HEK293 (cell line): ENCODE measurements around the gene HOXC11.

Experiments
- EGR2 ChIP-seq: fragments of 450-650 bp; formaldehyde crosslinking; IDR thresholded peaks from 2 replicates; pipeline ENCODE4 v1.5.1; 2016; ENCODE audit warnings: low read depth, missing biosample characterization, missing genetic modification characterization
- FEZF1 ChIP-seq: fragments of 450-650 bp; formaldehyde crosslinking; IDR thresholded peaks from 2 replicates; pipeline ENCODE4 v1.5.1; 2016; ENCODE audit warnings: missing biosample characterization, missing genetic modification characterization
- GLI2 ChIP-seq: fragments of 450-650 bp; formaldehyde crosslinking; IDR thresholded peaks from 2 replicates; pipeline ENCODE4; 2017; ENCODE audit warnings: missing biosample characterization, missing genetic modification characterization, low read depth, borderline replicate concordance
- GLIS2 ChIP-seq: fragments of 450-650 bp; formaldehyde crosslinking; IDR thresholded peaks from 2 replicates; pipeline ENCODE4 v1.5.1; 2016; ENCODE audit warnings: missing biosample characterization, missing genetic modification characterization
- PRDM1 ChIP-seq: fragments of 450-650 bp; formaldehyde crosslinking; IDR thresholded peaks from 2 replicates; pipeline ENCODE4; 2016; ENCODE audit warnings: missing biosample characterization, missing genetic modification characterization
- ZBTB48 ChIP-seq: fragments of 450-650 bp; formaldehyde crosslinking; IDR thresholded peaks from 2 replicates; pipeline ENCODE4 v1.5.1; 2016; ENCODE audit warnings: missing biosample characterization, missing genetic modification characterization
- ZEB2 ChIP-seq: fragments of 450-650 bp; formaldehyde crosslinking; IDR thresholded peaks from 2 replicates; pipeline ENCODE4 v1.5.1; 2016; ENCODE audit warnings: missing biosample characterization, missing genetic modification characterization
- ZFHX2 ChIP-seq: fragments of 450-650 bp; formaldehyde crosslinking; conservative IDR thresholded peaks from 2 replicates; pipeline ENCODE4 v1.5.1; 2016; ENCODE audit warnings: missing biosample characterization, missing genetic modification characterization
- ZNF211 ChIP-seq: fragments of 450-650 bp; formaldehyde crosslinking; IDR thresholded peaks from 2 replicates; pipeline ENCODE4 v1.5.1; 2016; ENCODE audit warnings: low read depth, missing biosample characterization, missing genetic modification characterization
- ZNF248 ChIP-seq: fragments of 450-650 bp; formaldehyde crosslinking; IDR thresholded peaks from 2 replicates; pipeline ENCODE4 v1.5.1; 2017; ENCODE audit warnings: missing biosample characterization, missing genetic modification characterization
- ZNF292 ChIP-seq: fragments of 450-650 bp; formaldehyde crosslinking; IDR thresholded peaks from 2 replicates; pipeline ENCODE4 v1.5.1; 2016; ENCODE audit warnings: low read depth, missing biosample characterization, missing genetic modification characterization, borderline replicate concordance
- ZNF324 ChIP-seq: fragments of 450-650 bp; formaldehyde crosslinking; IDR thresholded peaks from 2 replicates; pipeline ENCODE4 v1.5.1; 2016; ENCODE audit warnings: missing biosample characterization, missing genetic modification characterization
- ZNF350 ChIP-seq: fragments of 450-650 bp; formaldehyde crosslinking; IDR thresholded peaks from 2 replicates; pipeline ENCODE4 v1.5.0; 2017; ENCODE audit warnings: missing biosample characterization, mild to moderate bottlenecking, missing genetic modification characterization
- ZNF394 ChIP-seq: fragments of 450-650 bp; formaldehyde crosslinking; IDR thresholded peaks from 2 replicates; pipeline ENCODE4 v1.5.1; 2016; ENCODE audit warnings: missing biosample characterization, missing genetic modification characterization, mild to moderate bottlenecking, moderate library complexity, borderline replicate concordance
- ZNF473 ChIP-seq: fragments of 450-650 bp; formaldehyde crosslinking; IDR thresholded peaks from 2 replicates; pipeline ENCODE4 v1.5.1; 2017; ENCODE audit warnings: missing biosample characterization, missing genetic modification characterization
- ZNF530 ChIP-seq: fragments of 450-650 bp; formaldehyde crosslinking; IDR thresholded peaks from 2 replicates; pipeline ENCODE4 v1.5.1; 2016; ENCODE audit warnings: low read depth, missing biosample characterization, missing genetic modification characterization
- ZNF654 ChIP-seq: fragments of 450-650 bp; formaldehyde crosslinking; IDR thresholded peaks from 2 replicates; pipeline ENCODE4 v1.5.1; 2016; ENCODE audit warnings: low read depth, missing biosample characterization, missing genetic modification characterization
- ZNF707 ChIP-seq: fragments of 450-650 bp; formaldehyde crosslinking; IDR thresholded peaks from 2 replicates; pipeline ENCODE4 v1.5.1; 2016; ENCODE audit warnings: missing biosample characterization, missing genetic modification characterization
- ZSCAN30 ChIP-seq: fragments of 450-650 bp; IDR thresholded peaks from 2 replicates; pipeline ENCODE4 v1.5.1; 2018; ENCODE audit warnings: missing biosample characterization, mild to moderate bottlenecking, missing genetic modification characterization, moderate library complexity
- TF ChIP-seq, protein P1 (sequence below): fragments of 450-650 bp; formaldehyde crosslinking; IDR thresholded peaks from 2 replicates; pipeline ENCODE4 v1.5.1; 2016; ENCODE audit warnings: missing biosample characterization, missing genetic modification characterization, low read depth
- TF ChIP-seq, protein P2 (sequence below): fragments of 450-650 bp; formaldehyde crosslinking; IDR thresholded peaks from 2 replicates; pipeline ENCODE4 v1.5.1; 2016; ENCODE audit warnings: missing biosample characterization, missing genetic modification characterization
- TF ChIP-seq, protein P3 (sequence below): fragments of 450-650 bp; formaldehyde crosslinking; conservative IDR thresholded peaks from 2 replicates; pipeline ENCODE4 v1.5.1; 2016; ENCODE audit warnings: low read depth, missing biosample characterization, missing genetic modification characterization
- TF ChIP-seq, protein P4 (sequence below): fragments of 450-650 bp; formaldehyde crosslinking; IDR thresholded peaks from 2 replicates; pipeline ENCODE4 v1.5.1; 2017; ENCODE audit warnings: missing biosample characterization, missing genetic modification characterization
- TF ChIP-seq, protein P5 (sequence below): fragments of 450-650 bp; formaldehyde crosslinking; IDR thresholded peaks from 2 replicates; pipeline ENCODE4 v1.5.1; 2017; ENCODE audit warnings: missing biosample characterization, missing genetic modification characterization
- TF ChIP-seq, protein P6 (sequence below): fragments of 450-650 bp; IDR thresholded peaks from 2 replicates; pipeline ENCODE4 v1.5.1; 2018; ENCODE audit warnings: missing biosample characterization, mild to moderate bottlenecking, missing genetic modification characterization
- TF ChIP-seq, protein P7 (sequence below): fragments of 450-650 bp; formaldehyde crosslinking; IDR thresholded peaks from 2 replicates; pipeline ENCODE4 v1.5.1; 2016; ENCODE audit warnings: missing biosample characterization, missing genetic modification characterization

The HOXC11 gene

DNA sequence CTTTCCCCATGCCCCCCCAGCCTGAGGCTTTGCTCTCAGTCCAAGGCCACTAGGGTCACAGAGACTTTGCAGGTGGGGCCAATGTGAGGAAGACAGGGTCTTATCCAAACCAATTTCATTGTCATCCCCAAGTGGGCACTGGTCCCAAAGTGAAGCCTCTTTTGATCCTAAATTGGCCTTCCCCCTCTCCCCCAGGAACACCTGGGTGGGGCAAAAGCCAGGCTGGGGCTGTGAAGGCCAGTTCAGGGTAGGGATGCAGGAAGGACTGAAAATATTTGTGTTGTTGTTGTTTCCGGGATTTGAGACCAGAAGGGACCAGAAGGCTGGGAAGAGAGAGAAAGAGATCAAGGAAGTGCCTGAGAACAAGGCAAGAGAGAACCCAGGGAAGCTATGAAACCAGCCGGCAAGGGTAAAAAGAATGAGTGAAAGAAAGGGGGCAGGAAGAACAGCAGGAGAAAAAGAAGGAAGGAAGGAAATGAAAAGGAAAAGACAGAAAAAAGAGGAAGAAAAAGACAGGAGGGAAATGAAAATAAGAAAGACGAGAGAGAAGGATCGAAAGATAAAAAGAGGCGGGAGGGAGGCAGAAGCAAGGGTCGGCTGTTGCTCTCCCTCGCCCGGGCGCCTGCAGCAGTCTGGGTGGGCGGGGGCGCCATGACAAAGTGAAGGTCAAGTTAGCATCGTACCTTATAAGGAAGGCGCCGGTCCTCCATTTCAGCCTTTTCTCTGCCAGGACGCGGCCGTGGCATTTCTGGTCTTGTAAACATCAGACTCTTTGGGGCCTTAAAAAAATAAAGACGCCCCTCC, 7.4 kb upstream of the HOXC11 start (continued):
- TF ChIP-seq, protein P1, sequence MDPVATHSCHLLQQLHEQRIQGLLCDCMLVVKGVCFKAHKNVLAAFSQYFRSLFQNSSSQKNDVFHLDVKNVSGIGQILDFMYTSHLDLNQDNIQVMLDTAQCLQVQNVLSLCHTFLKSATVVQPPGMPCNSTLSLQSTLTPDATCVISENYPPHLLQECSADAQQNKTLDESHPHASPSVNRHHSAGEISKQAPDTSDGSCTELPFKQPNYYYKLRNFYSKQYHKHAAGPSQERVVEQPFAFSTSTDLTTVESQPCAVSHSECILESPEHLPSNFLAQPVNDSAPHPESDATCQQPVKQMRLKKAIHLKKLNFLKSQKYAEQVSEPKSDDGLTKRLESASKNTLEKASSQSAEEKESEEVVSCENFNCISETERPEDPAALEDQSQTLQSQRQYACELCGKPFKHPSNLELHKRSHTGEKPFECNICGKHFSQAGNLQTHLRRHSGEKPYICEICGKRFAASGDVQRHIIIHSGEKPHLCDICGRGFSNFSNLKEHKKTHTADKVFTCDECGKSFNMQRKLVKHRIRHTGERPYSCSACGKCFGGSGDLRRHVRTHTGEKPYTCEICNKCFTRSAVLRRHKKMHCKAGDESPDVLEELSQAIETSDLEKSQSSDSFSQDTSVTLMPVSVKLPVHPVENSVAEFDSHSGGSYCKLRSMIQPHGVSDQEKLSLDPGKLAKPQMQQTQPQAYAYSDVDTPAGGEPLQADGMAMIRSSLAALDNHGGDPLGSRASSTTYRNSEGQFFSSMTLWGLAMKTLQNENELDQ: no peak
- no peak for TF ChIP-seq ZNF350 (tag by site-specific recombination)
- TF ChIP-seq ZNF292 (tag by site-specific recombination): no peak
- no peak for TF ChIP-seq GLI2 (tag by site-specific recombination)
- TF ChIP-seq ZEB2 (tag by site-specific recombination): no peak
- no peak for TF ChIP-seq ZNF248
- peak; percentile 46; the same call in 1 of the 2 replicates for TF ChIP-seq ZFHX2 (tag by site-specific recombination)
- TF ChIP-seq, protein P2, sequence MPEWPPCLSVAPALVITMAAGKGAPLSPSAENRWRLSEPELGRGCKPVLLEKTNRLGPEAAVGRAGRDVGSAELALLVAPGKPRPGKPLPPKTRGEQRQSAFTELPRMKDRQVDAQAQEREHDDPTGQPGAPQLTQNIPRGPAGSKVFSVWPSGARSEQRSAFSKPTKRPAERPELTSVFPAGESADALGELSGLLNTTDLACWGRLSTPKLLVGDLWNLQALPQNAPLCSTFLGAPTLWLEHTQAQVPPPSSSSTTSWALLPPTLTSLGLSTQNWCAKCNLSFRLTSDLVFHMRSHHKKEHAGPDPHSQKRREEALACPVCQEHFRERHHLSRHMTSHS: no peak
- TF ChIP-seq, protein P3, sequence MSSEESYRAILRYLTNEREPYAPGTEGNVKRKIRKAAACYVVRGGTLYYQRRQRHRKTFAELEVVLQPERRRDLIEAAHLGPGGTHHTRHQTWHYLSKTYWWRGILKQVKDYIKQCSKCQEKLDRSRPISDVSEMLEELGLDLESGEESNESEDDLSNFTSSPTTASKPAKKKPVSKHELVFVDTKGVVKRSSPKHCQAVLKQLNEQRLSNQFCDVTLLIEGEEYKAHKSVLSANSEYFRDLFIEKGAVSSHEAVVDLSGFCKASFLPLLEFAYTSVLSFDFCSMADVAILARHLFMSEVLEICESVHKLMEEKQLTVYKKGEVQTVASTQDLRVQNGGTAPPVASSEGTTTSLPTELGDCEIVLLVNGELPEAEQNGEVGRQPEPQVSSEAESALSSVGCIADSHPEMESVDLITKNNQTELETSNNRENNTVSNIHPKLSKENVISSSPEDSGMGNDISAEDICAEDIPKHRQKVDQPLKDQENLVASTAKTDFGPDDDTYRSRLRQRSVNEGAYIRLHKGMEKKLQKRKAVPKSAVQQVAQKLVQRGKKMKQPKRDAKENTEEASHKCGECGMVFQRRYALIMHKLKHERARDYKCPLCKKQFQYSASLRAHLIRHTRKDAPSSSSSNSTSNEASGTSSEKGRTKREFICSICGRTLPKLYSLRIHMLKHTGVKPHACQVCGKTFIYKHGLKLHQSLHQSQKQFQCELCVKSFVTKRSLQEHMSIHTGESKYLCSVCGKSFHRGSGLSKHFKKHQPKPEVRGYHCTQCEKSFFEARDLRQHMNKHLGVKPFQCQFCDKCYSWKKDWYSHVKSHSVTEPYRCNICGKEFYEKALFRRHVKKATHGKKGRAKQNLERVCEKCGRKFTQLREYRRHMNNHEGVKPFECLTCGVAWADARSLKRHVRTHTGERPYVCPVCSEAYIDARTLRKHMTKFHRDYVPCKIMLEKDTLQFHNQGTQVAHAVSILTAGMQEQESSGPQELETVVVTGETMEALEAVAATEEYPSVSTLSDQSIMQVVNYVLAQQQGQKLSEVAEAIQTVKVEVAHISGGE (tag by site-specific recombination): peak; percentile 29; the same call in 1 of the 2 replicates
- TF ChIP-seq ZNF707 (tag by site-specific recombination): no peak
- TF ChIP-seq, protein P4, sequence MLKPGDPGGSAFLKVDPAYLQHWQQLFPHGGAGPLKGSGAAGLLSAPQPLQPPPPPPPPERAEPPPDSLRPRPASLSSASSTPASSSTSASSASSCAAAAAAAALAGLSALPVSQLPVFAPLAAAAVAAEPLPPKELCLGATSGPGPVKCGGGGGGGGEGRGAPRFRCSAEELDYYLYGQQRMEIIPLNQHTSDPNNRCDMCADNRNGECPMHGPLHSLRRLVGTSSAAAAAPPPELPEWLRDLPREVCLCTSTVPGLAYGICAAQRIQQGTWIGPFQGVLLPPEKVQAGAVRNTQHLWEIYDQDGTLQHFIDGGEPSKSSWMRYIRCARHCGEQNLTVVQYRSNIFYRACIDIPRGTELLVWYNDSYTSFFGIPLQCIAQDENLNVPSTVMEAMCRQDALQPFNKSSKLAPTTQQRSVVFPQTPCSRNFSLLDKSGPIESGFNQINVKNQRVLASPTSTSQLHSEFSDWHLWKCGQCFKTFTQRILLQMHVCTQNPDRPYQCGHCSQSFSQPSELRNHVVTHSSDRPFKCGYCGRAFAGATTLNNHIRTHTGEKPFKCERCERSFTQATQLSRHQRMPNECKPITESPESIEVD (tag by site-specific recombination): no peak
- TF ChIP-seq, protein P5, sequence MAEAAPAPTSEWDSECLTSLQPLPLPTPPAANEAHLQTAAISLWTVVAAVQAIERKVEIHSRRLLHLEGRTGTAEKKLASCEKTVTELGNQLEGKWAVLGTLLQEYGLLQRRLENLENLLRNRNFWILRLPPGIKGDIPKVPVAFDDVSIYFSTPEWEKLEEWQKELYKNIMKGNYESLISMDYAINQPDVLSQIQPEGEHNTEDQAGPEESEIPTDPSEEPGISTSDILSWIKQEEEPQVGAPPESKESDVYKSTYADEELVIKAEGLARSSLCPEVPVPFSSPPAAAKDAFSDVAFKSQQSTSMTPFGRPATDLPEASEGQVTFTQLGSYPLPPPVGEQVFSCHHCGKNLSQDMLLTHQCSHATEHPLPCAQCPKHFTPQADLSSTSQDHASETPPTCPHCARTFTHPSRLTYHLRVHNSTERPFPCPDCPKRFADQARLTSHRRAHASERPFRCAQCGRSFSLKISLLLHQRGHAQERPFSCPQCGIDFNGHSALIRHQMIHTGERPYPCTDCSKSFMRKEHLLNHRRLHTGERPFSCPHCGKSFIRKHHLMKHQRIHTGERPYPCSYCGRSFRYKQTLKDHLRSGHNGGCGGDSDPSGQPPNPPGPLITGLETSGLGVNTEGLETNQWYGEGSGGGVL (tag by site-specific recombination): no peak
- TF ChIP-seq ZNF211 (tag by site-specific recombination): no peak
- TF ChIP-seq ZSCAN30 (tag by site-specific recombination): no peak
- TF ChIP-seq ZNF394: no peak
- TF ChIP-seq FEZF1 (tag by site-specific recombination): 0 out of 2 replicates have a peak, but pooled peaks have one; percentile 30
- TF ChIP-seq EGR2: no peak
- TF ChIP-seq ZBTB48 (tag by site-specific recombination): no peak
- TF ChIP-seq, protein P6, sequence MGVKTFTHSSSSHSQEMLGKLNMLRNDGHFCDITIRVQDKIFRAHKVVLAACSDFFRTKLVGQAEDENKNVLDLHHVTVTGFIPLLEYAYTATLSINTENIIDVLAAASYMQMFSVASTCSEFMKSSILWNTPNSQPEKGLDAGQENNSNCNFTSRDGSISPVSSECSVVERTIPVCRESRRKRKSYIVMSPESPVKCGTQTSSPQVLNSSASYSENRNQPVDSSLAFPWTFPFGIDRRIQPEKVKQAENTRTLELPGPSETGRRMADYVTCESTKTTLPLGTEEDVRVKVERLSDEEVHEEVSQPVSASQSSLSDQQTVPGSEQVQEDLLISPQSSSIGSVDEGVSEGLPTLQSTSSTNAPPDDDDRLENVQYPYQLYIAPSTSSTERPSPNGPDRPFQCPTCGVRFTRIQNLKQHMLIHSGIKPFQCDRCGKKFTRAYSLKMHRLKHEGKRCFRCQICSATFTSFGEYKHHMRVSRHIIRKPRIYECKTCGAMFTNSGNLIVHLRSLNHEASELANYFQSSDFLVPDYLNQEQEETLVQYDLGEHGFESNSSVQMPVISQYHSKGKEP (tag by site-specific recombination): no peak
- no peak for TF ChIP-seq ZNF530 (tag by site-specific recombination)
- TF ChIP-seq GLIS2 (tag by site-specific recombination): no peak
- TF ChIP-seq, protein P7, sequence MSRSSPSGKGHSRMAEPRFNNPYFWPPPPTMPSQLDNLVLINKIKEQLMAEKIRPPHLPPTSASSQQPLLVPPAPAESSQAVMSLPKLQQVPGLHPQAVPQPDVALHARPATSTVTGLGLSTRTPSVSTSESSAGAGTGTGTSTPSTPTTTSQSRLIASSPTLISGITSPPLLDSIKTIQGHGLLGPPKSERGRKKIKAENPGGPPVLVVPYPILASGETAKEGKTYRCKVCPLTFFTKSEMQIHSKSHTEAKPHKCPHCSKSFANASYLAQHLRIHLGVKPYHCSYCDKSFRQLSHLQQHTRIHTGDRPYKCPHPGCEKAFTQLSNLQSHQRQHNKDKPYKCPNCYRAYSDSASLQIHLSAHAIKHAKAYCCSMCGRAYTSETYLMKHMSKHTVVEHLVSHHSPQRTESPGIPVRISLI (tag by site-specific recombination): no peak
- no peak for TF ChIP-seq ZNF473 (tag by site-specific recombination)
- TF ChIP-seq ZNF654 (tag by site-specific recombination): peak; percentile 5; the same call in 1 of the 2 replicates
- 0 out of 2 replicates have a peak, but pooled peaks have one; percentile 33 for TF ChIP-seq ZNF324 (tag by site-specific recombination)
- peak; percentile 93 for TF ChIP-seq PRDM1 (tag by site-specific recombination)
